CD4-positive, alpha-beta T cell treated with Interleukin-4 for 1 hour (primary cell): ENCODE measurements around the gene SLC5A8.

Experiments used
- DNase-seq, 2 donors: peaks; one replicate each; pipeline ENCODE4 v3.0.0-alpha.2; 2020 to 2022

SLC5A8 gene, protein sequence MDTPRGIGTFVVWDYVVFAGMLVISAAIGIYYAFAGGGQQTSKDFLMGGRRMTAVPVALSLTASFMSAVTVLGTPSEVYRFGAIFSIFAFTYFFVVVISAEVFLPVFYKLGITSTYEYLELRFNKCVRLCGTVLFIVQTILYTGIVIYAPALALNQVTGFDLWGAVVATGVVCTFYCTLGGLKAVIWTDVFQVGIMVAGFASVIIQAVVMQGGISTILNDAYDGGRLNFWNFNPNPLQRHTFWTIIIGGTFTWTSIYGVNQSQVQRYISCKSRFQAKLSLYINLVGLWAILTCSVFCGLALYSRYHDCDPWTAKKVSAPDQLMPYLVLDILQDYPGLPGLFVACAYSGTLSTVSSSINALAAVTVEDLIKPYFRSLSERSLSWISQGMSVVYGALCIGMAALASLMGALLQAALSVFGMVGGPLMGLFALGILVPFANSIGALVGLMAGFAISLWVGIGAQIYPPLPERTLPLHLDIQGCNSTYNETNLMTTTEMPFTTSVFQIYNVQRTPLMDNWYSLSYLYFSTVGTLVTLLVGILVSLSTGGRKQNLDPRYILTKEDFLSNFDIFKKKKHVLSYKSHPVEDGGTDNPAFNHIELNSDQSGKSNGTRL

GRCh38 chr12:101209319-101210302, at the start of gene SLC5A8:
Gene SLC5A8 (minus strand): TSS chr12:101210238. CDS start chr12:101209848, 390 bp downstream.
- DNase-seq, result no peak

DNA sequence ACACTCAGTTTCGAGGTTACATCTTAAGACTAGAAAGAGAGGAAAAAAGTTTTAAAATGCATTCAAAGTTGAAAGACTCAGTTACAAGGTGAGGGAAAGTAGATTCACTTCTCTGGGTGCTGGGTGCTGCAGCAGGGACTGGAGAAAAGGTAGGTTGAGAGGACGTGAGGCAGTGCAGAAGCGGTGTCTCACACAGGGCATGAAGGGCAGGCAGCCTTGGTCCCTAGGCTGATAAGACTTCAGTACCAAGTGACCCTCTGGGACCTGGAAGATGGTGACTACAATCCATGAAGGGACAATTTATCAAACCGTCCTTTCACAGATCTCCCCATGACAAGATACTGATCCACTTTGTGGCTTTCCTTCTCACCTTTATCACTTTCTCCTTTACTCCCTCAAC, 47.3 kb upstream of the SLC5A8 start:
- no peak for DNase-seq

DNA sequence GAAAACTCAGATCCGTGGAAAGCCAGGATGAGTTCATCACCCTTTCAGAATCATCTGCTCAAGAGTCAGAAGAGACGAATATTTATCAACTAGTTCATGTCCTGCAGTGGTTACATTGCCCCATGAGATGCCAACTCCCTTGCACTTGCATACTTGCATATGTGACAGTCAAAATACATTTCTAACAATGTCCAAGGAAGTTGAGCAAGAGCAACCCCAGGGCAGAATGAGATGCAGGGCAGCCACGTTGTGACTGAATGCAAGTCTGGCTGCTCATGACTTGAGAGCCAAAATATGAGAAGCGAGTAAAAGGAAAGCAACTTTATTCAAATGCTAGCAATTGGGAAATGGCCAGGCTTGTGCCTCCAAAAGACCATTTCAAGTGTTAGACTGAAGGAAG, 46.2 kb upstream of the SLC5A8 start:
- no peak for DNase-seq

GRCh38 chr12:101243616-101244015, 33.6 kb upstream of the SLC5A8 start:
- DNase-seq, result no peak

DNA sequence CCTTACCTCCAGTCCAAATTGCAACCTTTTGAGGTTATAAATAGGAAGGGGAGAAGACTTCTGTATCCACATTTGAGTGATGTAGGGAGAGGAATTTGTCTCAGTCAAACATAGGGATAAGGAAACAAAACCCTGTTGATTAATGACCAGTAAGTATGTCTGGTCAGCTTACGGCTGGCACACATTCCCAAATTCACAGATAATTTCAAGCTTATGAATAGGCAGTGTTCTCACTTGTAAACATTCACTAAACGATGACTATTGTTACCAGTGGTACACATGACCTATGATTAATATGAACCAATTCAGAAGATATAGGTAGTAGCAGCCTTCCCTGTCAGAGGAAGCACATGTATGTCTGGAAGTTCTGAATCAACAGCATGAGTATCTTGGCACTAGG, 33.0 kb upstream of the SLC5A8 start:
- no peak for DNase-seq

DNA sequence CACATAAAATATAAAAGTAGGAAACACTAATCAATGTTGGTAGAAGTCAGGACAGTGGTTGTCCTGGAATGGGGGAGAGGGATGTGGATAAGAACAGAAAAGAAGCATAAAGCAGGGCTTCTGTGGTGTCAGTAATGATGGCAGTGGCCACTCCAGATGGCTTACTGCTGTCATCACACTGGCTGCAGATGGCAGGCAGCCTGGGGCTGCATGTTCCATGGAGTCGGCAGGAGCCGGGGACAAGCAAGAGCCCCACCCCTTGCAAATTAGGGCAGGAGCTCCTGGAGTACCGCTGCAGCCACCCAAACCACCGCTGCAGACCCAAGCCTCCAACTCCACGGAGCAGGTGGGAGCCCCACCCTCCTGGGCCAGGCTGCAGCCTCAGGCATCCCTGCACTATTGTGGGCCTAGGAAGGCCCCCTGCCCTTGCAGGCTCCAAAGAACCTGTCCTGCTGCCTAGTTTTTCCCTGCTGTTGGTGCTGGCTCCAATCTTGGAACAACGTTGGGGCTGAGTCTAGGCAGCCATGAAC, 28.8 kb upstream of the SLC5A8 start:
- no peak for DNase-seq

GRCh38 chr12:101238306-101238705, 28.3 kb upstream of the SLC5A8 start:
- no peak for DNase-seq

DNA sequence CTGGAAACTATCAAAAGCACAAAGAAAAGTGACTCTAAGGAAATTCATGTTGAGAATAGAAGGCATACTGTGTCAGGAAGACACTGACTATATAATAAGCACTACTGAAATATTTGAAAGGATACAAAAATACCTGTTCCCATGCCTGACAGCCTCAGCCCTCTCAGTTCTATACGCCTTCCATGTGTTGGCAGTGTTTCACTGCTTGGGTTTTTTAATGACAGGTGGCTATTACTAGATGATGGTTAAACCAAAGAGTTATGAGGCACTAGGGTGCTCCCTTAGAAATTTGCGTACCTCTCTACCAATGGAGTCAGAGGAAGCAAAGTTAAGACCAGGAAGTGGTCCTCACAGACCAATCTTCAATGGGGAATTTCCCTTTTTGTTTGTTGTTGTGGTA, 25.6 kb upstream of the SLC5A8 start:
- DNase-seq, result no peak

DNA sequence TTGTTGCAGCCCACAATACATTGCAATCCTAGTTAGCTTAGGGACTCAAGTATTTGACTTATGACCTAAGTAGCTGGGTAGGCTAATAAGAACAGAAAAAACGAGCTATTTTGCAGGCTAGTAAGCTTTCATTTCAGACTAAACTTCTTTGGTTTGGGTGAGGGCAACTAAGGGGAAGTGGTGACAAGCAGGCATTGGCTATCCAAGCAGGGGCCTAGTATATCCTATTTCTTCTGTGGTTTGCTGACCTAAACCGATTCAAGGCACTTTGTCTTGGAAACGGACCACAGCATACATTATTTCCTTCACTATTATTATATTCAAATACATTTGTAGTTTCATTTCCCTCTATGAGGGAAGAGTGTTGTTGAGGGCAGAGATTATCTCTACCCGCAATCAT, 21.6 kb upstream of the SLC5A8 start:
- DNase-seq, result no peak

- no peak for DNase-seq
Measured at GRCh38 chr12:101230547-101230946, 20.5 kb upstream of the SLC5A8 start.

- no peak for DNase-seq
Measured at GRCh38 chr12:101229841-101230241, 19.8 kb upstream of the SLC5A8 start.

DNA sequence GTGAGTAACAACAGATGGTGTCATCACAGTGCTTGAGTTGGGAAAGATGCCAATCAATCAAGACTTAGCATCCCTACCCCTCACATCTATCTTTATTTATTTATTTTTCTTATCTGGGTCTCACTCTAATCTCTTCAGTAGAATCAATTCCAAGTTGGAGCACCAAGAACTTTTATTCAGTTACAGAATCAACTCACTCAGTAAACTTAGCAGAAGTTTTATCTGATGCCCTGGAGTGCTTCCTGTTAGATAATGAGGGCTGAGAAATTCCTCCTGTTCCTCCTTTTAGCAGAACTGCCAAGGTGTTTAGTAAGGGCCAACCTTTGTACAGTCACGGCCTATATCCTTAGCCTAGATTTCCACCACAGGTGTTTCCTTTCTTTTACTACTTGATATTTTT, 11.3 kb upstream of the SLC5A8 start:
- DNase-seq, result no peak

DNA sequence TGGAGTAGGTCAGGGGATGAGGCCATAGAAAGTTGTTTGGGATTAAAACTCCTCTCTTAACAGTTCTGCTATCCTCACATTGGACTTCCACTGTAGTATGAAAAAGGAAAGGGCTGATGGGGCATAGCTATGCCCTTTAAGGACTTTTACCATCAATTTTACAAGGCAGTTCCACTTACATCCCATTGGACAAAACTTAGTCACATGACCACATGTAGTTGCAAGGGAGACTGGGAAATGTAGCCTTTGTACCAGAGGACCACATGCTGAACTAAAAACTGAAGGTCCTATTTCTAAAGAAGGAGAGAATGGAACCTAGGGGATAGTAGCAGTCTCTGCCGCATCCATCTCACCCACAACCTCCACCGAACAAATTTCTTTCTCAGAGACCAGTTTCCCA, 6.8 kb upstream of the SLC5A8 start:
- DNase-seq, result no peak

- no peak for DNase-seq
Measured at GRCh38 chr12:101207086-101207780, 2.8 kb downstream of the SLC5A8 start.

GRCh38 chr12:101204602-101205304, 5.3 kb downstream of the SLC5A8 start:
- DNase-seq, result no peak

DNA sequence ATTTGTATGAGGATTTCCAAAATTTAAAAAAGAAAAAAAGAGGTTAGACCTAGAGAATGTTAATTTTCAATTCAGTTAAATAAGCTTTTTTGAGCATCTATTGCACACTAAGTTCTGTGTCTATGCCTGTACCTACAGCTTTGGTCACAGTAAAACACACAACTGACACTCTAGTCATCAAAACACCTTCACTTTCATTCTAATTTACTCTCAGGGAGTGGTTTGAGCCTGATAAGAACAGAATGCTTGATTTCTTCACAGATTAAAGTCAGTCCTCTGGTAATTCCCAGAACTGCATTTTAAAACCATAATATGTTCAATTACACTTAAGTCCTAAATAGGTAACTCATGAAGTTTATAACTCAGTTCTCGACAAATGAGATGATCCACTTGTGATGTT, 9.2 kb downstream of the SLC5A8 start:
- no peak for DNase-seq

GRCh38 chr12:101200145-101200544, 9.9 kb downstream of the SLC5A8 start:
- DNase-seq, result no peak

GRCh38 chr12:101186291-101186690, 23.7 kb downstream of the SLC5A8 start:
- no peak for DNase-seq

- DNase-seq, result no peak
Measured at GRCh38 chr12:101181776-101182175, 28.3 kb downstream of the SLC5A8 start.

- DNase-seq, result no peak
Measured at GRCh38 chr12:101174541-101174940, 35.5 kb downstream of the SLC5A8 start.

- DNase-seq, result no peak
Measured at GRCh38 chr12:101173197-101173749, 36.8 kb downstream of the SLC5A8 start.
